Omental fat pad (tissue), 4 donors: ENCODE results near the gene CDC42BPB. TPM values are rescaled to one million over a fixed set of nuclear protein-coding genes. Genes with fewer than 3 reads are reported as not detected.

ENCODE experiments used
- ATAC-seq: fragments of 150-250 bp; one replicate; pipeline ENCODE4 v1.9.1; 2016; ENCODE audit warnings: mild to moderate bottlenecking, moderate library complexity; ENCODE audit not compliant: low FRiP score
- DNase-seq: peaks from one replicate; pipeline ENCODE4 v3.0.0-alpha.2; 2019; ENCODE audit warnings: low spot score
- CTCF ChIP-seq, 3 donors: fragments of 450-650 bp; IDR thresholded peaks; one replicate each; pipeline ENCODE4 v1.5.1; 2016 to 2017; ENCODE audit warnings: antibody characterized with exemption in 3 of 3, mild to moderate bottlenecking in 3 of 3, moderate library complexity in 2 of 3
- total RNA-seq, 4 donors: library from RNA; depleted of rRNA; stranded (reverse); fragments of >200 nt; gene quantifications; one replicate each; pipeline ENCODE4 v1.1.0, GENCODE V29; 2016

The CDC42BPB gene
- total RNA-seq, 4 donors from 2014 or later, result 63.7 to 131 (median 113) TPM

- no peak for TF ChIP-seq CTCF (IDR thresholded peaks at IDR 0.05)
- no peak for ATAC-seq
- no peak for DNase-seq
These were observed 23.7 kb downstream of the CDC42BPB start for GRCh38 chr14:103033681-103034096.

GRCh38 chr14:103031956-103032355 lies 25.4 kb downstream of the CDC42BPB start:
- DNase-seq, result no peak
- no peak for ATAC-seq

GRCh38 chr14:103031566-103031911 lies 25.8 kb downstream of the CDC42BPB start:
- no peak for DNase-seq
- no peak for TF ChIP-seq CTCF (IDR thresholded peaks at IDR 0.05)
- ATAC-seq, result no peak

More at GRCh38 chr14:103031956-103032355, 25.4 kb downstream of the CDC42BPB start:
- TF ChIP-seq CTCF (IDR thresholded peaks at IDR 0.05), result no peak

GRCh38 chr14:103030741-103031565 lies 26.4 kb downstream of the CDC42BPB start:
- TF ChIP-seq CTCF (IDR thresholded peaks at IDR 0.05), result no peak
- ATAC-seq (no peak), DNase-seq (no peak)

- DNase-seq (no peak), ATAC-seq (no peak)
- no peak for TF ChIP-seq CTCF (IDR thresholded peaks at IDR 0.05)
These were observed 27.4 kb downstream of the CDC42BPB start for GRCh38 chr14:103029936-103030335.

GRCh38 chr14:103028772-103029171 lies 28.6 kb downstream of the CDC42BPB start:
- DNase-seq (no peak), ATAC-seq (no peak)
- no peak for TF ChIP-seq CTCF (IDR thresholded peaks at IDR 0.05)

GRCh38 chr14:103028161-103028767 lies 29.1 kb downstream of the CDC42BPB start:
- no peak for TF ChIP-seq CTCF (IDR thresholded peaks at IDR 0.05)
- DNase-seq (no peak), ATAC-seq (no peak)
